H1 (cell line): ENCODE data around the gene MKI67. TPM values are rescaled to one million over a fixed set of nuclear protein-coding genes. Genes with fewer than 3 reads are reported as not detected.

Experiments
- ATF3 ChIP-seq: IDR thresholded peaks from 2 replicates; pipeline ENCODE4 v1.6.1; 2011; ENCODE audit warnings: low read depth, mild to moderate bottlenecking, low read length; ENCODE audit not compliant: insufficient read depth
- CBX8 ChIP-seq: fragments of 300-800, 300-1000 bp; sonication (generic); IDR thresholded peaks from 2 replicates; pipeline ENCODE4 v1.7.1; 2016; ENCODE audit warnings: low read depth, low read length, borderline replicate concordance
- E2F6 ChIP-seq: IDR thresholded peaks from 2 replicates; pipeline ENCODE4 v1.6.1; 2012; ENCODE audit warnings: inconsistent platforms
- EGR1 ChIP-seq: IDR thresholded peaks from 2 replicates; pipeline ENCODE4 v1.6.1; 2011; ENCODE audit warnings: low read depth, low read length, borderline replicate concordance
- GTF2F1 ChIP-seq: IDR thresholded peaks from 2 replicates; pipeline ENCODE4 v1.6.1; 2012; ENCODE audit warnings: low read depth, low read length, improper control_type of control experiment, borderline replicate concordance
- KDM4A ChIP-seq: IDR thresholded peaks from one replicate; pipeline ENCODE4 v1.7.1; 2012; ENCODE audit warnings: low read depth, mild to moderate bottlenecking, moderate library complexity, low read length, inconsistent platforms; ENCODE audit not compliant: severe bottlenecking
- RAD21 ChIP-seq, 2 experiments: IDR thresholded peaks in 1 of 2; conservative IDR thresholded peaks in 1 of 2; 2 replicates each; pipeline ENCODE4 v1.6.1; 2011; ENCODE audit warnings: low read depth in 2 of 2, low read length in 2 of 2, improper control_type of control experiment in 1 of 2, inconsistent platforms in 1 of 2, mild to moderate bottlenecking in 1 of 2, moderate library complexity in 1 of 2
- YY1 ChIP-seq: IDR thresholded peaks from 2 replicates; pipeline ENCODE4 v1.6.1; 2011; ENCODE audit warnings: low read depth, mild to moderate bottlenecking, low read length
- polyA plus RNA-seq, 7 experiments: library from polyadenylated mRNA; depleted of rRNA in 3 of 7; stranded (reverse) in 5 of 7; unstranded in 2 of 7; fragments of >200 nt in 5 of 7; fragments of 200-250 nt in 2 of 7; gene quantifications; 1 replicate in 5 of 7; 2 replicates in 1 of 7; 4 replicates in 1 of 7; pipeline versions ENCODE4 v1.2.1 to v1.2.3, GENCODE V29; 2011 to 2013; ENCODE audit warnings: missing spikeins in 2 of 7, mixed read lengths in 2 of 7
- total RNA-seq: library from RNA; stranded (reverse); fragmentation: NEBNext Ultra II Directional; extraction: Animal tissue kit (Norgen Biotek cat#: 25700); gene quantifications from 2 replicates; pipeline ENCODE4 v1.2.1, GENCODE V29; 2021

Gene MKI67
- total and polyA plus RNA-seq, 2 of the 8 experiments (the other 6 are each of a cell fraction or from before 2014, with no cell fraction given), result 15.8 to 85.1 TPM

GRCh38 chr10:128137877-128138276 is 11.7 kb upstream of the MKI67 start (continued):
- TF ChIP-seq KDM4A, result no peak
- no peak for TF ChIP-seq YY1
- TF ChIP-seq E2F6, result no peak
- TF ChIP-seq ATF3, result no peak
- TF ChIP-seq CBX8, result no peak
- TF ChIP-seq RAD21 (IDR thresholded peaks at IDR 0.05 in 1 of 2, conservative IDR thresholded peaks at IDR 0.05 in 1 of 2; ENCODE audit: low read depth in 2 of 2, low read length in 2 of 2), result no peak
- no peak for TF ChIP-seq GTF2F1
- no peak for TF ChIP-seq EGR1
- TF ChIP-seq, all 59 proteins: peak for 0
